Subcutaneous adipose tissue (tissue), 4 donors: ENCODE results near the gene SPOCK2. TPM values are rescaled to one million over a fixed set of nuclear protein-coding genes. Genes with fewer than 3 reads are reported as not detected.

ENCODE experiments used
- CTCF ChIP-seq: fragments of 450-650 bp; IDR thresholded peaks from one replicate; pipeline ENCODE4 v1.5.1; 2016; ENCODE audit warnings: low read depth, mild to moderate bottlenecking, control low read depth, antibody characterized with exemption, moderate library complexity
- total RNA-seq, 4 donors: library from RNA; depleted of rRNA; stranded (reverse); fragments of >200 nt; gene quantifications; one replicate each; pipeline ENCODE4 v1.1.0, GENCODE V29; 2016

The SPOCK2 gene
- total RNA-seq, 4 donors from 2014 or later = 2.6 to 6.0 (median 3.8) TPM

- TF ChIP-seq CTCF = no peak
Observed at GRCh38 chr10:72073708-72074573, 14.4 kb downstream of the SPOCK2 start.

GRCh38 chr10:72072639-72073038, 15.7 kb downstream of the SPOCK2 start:
- no peak for TF ChIP-seq CTCF

- TF ChIP-seq CTCF = no peak
Observed at GRCh38 chr10:72072046-72072445, 16.3 kb downstream of the SPOCK2 start.

GRCh38 chr10:72069751-72070526, 18.4 kb downstream of the SPOCK2 start:
- TF ChIP-seq CTCF = no peak

- no peak for TF ChIP-seq CTCF
Observed at GRCh38 chr10:72068901-72069446, 19.4 kb downstream of the SPOCK2 start.

- no peak for TF ChIP-seq CTCF
Observed at GRCh38 chr10:72068126-72068765, 20.1 kb downstream of the SPOCK2 start.
